HS-27A (cell line): ENCODE measurements around the gene KASH5.

Experiments
- DNase-seq: peaks from one replicate; pipeline ENCODE4 v3.0.0-alpha.2; 2012; ENCODE audit warnings: low read depth, missing footprints

Gene KASH5

DNA sequence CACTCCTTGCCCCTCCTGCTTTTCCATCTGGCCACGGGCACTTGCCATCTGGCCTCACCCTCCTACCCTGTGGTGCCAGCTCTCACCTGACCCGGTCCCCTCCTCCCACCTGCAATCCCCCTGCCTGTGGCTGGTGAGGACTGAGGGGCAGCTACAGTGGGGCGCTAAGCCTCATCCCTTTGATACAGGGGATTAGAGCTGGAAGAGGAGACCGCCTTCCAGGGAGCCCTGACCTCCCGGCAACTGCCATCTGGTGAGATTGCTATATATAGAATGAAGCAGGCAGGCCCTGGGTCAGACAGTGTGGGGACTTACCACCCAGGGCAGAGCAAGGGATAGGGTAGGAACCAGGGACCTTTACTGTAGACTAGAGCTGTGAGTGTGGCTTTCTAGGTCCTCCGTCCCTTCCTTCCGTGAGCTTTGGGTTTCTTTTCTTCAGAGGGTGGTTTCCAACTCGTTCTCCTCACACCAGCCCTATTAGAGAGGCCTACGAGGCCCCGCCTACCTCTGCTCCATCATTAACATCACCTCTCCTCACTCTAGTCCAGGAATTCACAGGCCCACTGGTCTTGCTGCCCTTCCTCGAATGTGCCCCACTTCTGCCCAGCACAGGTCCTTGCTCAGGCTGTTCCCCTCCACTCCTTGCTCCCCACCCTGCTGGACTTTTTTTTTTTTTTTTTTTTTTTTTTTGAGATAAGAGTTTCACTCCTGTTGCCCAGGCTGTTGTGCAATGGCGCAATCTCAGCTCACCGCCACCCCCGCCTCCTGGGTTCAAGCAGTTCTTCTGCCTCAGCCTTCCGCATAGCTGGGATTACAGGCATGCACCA is 7.7 kb downstream of the KASH5 start:
- DNase-seq: no peak

DNA sequence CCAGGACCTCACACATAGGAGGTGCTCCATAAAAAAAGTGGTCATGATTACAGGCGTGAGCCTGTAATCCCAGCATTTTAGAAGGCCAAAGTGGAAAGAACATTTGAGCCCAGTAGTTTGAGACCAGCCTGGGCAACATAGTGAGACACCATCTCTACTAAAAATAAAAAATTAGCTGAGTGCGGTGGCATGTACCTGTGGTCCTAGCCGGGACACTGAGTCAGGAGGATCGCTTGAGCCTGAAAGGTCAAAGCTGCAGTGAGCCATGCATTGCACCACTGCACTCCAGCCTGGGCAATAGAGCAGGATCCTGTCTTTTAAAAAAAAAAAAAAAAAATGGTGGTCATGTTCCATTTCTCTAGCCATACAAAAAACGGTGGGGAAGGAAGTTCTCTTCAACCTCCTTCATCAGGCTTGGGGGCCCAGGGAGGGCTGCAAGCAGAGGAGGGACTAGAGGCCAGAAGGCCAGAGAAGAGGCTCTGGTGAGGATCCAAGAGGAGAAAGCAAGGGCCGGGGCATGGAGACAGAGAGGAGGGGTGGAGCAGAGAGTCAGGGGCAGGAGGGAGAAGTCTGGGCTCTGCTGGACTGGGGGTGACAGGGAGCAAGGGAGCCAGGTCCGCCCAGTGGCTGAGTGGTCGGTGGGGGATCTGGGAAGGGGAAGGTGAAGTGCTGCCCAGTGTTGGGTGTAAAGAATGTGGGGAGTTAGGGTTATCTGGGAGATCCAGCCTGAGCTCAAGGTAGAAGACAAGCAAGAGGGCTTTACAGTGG is 8.9 kb downstream of the KASH5 start:
- DNase-seq: no peak

DNA sequence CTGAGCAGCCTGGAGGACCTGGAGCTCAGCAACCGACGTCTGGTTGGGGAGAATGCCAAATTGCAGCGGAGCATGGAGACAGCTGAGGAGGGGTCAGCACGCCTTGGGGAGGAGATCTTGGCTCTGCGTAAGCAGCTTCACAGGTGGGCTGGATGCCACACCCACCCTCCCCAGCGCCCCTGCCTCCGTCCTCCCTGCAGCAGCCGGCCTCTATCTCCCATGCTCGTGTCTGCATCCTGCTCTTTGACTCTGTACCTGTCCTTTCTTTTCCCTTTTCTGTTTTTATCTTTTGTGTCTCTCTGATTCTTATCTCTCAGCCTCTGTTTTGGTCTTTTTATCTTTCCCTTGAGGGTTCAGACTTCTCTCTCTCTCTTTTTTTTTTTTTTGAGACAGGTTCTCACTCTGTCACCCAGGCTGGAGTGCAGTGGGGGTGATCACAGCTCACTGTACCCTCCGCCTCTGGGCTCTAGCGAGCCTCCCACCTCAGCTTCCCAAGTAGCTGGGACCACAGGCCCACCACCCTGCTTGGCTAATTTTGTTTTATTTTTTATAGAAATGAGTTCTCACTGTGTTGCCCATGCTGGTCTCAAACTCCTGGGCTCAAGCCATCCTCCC is 10.1 kb downstream of the KASH5 start:
- DNase-seq: no peak

- no peak for DNase-seq
Observed at GRCh38 chr19:49398931-49399330, 10.9 kb downstream of the KASH5 start.

- no peak for DNase-seq
Observed at GRCh38 chr19:49400029-49400428, 12.0 kb downstream of the KASH5 start.

DNA sequence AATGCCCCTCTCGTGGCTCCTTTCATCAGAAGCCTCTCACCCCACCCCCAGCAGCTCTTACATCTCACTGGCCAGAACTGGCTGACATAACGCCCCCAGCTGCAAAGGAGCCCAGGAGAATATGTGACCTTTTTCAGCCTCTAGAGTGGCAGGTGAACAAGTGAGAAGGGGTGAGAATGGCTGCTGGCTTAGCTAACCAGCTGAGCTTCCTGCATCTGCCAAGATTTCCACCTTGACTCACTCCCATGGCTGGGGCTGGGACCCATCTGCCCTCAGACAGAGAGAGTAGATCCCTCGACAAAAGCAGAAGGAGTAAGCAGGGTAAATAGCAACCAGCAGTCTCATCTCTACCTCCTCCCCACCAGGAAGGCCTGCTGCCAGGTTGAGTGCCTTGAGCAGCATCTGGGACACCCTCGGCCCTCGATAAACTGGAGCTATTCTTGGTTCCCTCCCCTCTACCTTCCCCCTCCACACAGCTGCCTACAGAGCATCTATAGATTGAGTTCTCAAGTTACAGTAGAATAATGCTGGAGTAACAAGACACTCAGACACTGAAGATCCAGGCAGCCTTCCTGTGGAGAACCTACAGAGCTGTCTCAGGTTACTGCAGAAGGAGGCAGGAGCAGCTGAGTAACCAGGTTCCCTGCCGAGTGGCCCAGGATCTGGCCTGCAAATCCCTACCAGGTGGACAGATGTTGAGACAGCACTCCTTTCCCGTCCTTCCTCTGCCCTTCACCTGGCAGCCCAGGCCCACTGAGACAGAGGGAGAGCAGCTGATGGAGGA is 15.5 kb downstream of the KASH5 start:
- DNase-seq: no peak

GRCh38 chr19:49407079-49407478 is 19.0 kb downstream of the KASH5 start:
- DNase-seq: no peak

DNA sequence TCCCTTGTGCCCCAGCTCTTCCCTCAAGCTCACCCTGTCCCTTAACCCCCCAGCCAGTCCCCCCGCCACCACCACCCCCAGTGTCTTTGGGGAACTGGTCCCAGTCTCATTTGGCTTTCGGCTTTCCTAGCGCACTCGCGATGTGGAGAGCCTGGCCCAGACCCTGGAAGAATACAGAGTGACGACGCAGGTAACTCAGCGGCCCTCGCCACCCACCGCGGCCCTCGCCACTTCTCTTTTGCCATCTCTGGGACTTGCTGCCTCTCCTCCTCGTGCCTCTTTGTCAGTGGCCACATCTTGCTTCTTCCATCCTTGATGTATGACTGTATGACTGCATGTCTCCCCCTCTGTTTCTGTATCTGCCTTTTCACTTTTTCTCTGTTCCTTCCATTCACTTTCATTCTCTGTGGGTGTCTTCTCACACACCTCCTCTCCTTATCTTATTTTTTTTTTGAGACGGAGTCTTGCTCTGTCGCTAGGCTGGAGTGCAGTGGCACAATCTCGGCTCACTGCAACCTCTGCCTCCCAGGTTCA is 19.5 kb downstream of the KASH5 start:
- DNase-seq: no peak

DNA sequence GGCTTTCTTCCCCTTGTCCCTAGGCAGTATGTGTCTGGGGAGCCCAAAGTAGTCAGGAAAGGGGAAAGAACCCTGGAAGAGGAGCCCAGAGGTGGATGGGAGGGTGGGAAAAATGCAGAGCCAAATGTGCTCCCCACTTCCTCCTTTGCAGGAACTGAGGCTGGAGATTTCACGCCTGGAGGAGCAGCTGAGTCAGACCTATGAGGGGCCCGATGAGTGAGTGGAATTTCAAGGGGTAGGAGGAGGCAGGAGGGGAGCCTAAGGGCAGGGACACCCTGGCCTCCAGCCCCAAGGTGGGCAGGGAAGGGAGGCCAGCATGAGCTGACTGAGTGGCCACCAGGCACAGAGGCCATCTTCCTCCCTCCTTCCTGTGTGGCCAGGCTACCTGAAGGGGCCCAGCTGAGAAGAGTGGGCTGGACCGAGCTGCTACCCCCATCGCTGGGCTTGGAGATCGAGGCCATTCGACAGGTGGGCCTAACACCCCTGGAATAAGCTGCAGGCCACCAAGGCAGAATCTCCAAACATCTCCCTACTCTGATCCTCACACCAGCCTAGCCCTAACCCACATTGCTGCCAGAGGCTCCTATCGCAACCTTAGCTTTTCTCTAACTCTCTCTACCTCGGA is 20.9 kb downstream of the KASH5 start:
- no peak for DNase-seq

GRCh38 chr19:49409441-49410029 is 21.5 kb downstream of the KASH5 start:
- DNase-seq: no peak

DNA sequence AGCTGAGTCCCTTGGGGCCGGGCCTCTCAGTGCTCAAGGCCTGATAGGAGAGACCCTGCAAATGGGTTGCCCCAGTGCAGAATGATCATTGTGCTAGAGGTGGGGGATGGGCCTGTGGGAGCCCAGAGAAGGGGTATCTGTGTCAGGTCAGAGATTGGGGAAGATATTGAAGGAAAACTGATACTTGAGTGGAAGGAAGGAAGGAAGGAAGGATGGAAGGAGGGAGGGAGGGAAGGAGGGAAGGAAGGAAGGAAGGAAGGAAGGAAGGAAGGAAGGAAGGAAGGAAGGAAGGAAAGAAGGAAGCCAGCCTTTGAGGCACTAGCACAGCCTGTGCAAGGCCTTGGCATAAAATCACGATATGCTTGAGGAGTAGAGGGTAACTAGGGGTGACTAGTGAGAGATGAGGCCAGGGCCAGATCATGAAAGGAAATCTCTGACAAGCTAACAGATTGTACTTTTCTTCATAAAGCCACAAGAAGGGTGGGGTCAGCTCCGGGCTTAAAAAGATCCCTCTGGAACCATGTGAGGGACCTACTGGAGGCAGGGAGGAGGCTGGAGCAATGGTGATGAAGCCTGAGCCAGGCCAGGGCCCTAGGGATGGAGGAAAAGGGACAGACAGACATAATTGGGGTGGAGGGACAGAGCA is 23.8 kb downstream of the KASH5 start:
- DNase-seq: no peak

DNA sequence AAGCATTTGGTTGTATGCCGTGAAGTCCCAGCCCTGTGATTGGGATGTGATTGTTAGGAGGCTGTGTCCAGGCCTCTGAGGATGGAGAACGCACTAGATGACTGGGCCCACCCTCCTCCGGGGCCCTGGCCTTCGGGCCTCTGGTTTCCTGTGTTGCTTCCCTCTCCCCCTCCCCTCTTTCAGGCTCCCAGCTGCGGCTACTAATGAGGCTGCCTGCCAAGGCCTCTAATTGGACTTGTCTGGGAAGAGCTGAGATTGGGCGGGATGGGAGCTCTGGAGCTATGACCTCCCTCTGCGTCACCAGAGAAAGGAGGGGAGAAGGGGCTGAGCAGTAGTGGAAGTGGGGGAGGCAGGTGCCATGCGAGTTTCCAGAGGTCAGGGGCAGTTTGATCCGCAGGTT is 25.3 kb downstream of the KASH5 start:
- no peak for DNase-seq

DNA sequence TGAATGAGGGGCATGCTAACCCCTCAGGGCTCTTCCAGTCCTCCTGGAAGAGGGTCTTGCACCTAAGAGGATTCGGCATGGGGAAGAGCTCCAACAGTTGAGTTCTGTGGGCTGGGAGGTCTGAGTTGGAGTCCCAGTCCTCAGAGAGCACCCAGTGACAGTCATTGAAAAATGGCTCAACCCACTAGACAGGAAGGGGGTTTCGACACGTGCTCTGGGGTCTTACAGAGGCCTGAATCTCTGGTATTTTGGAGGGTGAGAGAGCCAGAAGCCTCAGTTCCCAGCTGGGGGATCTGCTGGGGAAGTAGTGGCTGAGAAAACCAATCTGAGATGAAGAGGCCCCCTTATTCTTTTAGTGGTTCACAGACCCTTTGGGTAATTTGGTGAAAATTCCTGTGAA is 26.2 kb downstream of the KASH5 start:
- no peak for DNase-seq

DNA sequence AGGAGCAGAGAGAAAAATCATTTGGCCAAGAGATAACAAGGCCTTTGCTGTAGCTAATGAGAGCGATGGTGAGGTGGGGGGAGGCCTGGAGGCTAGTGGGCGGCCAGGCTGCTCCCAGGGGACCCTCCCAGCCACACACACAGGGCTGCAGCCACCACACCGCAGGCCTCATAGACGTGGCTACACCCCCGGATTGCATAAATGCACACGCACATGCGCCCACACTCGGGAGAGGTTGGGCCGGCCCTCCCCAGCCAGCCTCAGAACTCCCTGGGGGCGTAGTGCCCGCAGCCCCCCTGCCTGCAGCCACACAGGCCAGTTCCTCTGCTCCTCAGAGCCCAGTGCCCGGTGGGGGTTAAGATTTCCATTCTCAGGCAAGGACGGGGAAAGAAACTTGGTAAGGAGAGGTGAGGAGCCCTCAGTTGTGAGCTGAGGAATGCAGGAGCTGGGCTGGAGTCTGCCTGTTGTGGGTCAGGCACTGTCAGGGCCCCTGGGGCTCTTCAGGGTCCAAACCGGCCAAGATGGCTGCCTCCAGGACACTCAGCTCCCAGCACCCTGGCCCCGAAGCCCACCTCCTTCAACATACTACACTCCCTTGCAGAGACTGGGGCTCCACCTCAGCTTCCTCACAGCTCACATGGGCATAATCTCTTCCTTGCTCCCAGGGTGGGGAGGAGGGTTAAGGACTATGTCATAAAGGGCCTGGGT is 27.2 kb downstream of the KASH5 start:
- no peak for DNase-seq

DNA sequence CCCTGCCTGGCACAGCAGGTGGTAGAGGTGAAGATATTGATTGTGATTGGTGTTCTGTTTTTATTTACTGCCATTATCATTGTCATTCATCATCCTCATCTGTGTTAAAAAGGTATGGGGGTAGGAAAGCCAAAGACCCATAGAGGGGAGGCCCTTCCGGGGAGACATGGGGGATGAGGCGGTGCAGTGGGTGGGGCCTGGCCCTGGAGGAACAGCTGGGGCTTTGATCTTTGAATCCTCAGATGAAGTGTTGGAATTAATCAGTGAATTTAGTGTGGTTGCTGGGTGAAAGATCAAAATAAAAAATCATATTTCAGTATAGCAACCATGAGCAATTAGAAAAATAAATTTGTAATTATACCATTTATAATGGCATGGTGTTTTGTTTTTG is 27.8 kb downstream of the KASH5 start:
- no peak for DNase-seq

DNA sequence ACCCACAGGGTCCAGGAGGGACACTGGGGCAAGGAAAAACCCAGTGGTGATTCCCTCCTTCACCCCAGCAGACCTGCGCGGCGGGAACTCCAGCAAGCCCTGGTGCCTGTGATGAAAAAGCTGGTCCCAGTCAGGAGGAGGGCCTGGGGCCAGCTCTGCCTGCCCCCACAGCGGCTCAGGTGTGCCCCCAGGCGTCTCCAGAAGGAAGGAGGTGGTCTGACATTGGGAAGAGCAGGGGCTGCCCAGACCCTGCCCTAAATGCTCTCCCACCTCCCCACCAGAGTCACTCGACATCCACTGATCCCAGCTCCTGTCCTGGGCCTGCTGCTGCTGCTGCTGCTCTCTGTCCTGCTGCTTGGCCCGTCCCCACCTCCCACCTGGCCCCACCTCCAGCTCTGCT is 29.0 kb downstream of the KASH5 start:
- DNase-seq: no peak

DNA sequence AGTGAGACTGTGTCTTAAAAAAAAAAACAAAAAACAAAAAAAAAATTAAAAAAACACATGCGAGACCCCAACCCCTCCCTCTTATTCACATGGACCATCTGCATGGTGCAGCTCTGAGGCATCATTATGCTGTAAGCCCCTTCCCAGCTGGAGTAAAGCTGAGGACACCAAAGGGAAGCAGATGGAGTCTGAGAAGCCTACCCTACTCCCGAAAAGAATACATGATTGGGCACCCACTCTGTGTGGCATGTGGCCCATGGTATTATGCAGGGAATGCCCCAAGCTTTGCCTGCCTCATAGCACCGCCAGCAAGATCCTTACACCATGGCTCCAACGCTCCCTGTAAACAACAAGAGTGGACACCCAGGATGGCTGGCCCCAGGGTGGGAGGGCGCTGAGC is 30.5 kb downstream of the KASH5 start:
- DNase-seq: no peak

DNA sequence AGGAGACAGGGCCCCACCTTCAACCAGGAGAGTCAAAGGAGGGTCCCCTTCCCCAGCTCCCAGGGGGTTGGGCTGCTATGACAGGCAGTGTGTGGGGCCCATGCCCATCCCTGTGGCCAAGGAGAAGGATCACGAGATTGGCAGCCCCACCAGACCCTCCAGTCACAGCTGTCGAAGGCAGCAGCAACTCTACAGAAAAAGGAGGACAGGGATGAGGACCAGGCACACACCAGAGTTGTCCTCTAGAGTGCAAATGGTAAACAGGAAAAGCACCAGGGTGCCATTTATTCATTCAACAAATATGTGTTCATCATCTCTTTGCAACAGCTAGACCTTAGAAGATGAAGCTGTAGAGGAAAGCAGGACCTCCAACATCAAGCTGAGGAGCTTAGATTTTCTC is 31.1 kb downstream of the KASH5 start:
- DNase-seq: no peak

GRCh38 chr19:49420227-49420626 is 32.2 kb downstream of the KASH5 start:
- no peak for DNase-seq
